GM10248 (cell line): Measurements from ENCODE around the gene HOXD9.

Source experiments
- CTCF ChIA-PET: fragments of 300-600 bp; sonication (Branson Sonifier 250); formaldehyde crosslinking; extraction: SDS; loops from one replicate; lab custom pipeline; 2021; ENCODE audit warnings: antibody characterized with exemption; lab: Yijun Ruan, JAX
- POLR2A ChIA-PET: fragments of 350-650 bp; sonication (Branson Sonifier 250); formaldehyde crosslinking; extraction: SDS; loops from one replicate; lab custom pipeline; 2020; ENCODE audit warnings: antibody characterized with exemption; lab: Yijun Ruan, JAX
- DNase-seq: peaks from one replicate; pipeline ENCODE4 v3.0.0; 2012; ENCODE audit errors: extremely low spot score
- TF ChIP-seq, protein P1 (sequence below): IDR thresholded peaks from 2 replicates; pipeline ENCODE4 v1.5.1; 2012; ENCODE audit warnings: mild to moderate bottlenecking, low read depth; ENCODE audit errors: extremely low read depth, missing control alignments, control extremely low read depth

Gene HOXD9

GRCh38 chr2:176120364-176121189, 1.9 kb upstream of the HOXD9 start:
- ChIA-PET POLR2A (no interaction called here), CTCF (interaction anchor here (0.7 to 2.2 kb wide), 9 partner anchors 9 to 1042 kb away, joined by 3 to 7 read pairs (median 3); no protein-coding TSS in a partner anchor)
- TF ChIP-seq, protein P1, sequence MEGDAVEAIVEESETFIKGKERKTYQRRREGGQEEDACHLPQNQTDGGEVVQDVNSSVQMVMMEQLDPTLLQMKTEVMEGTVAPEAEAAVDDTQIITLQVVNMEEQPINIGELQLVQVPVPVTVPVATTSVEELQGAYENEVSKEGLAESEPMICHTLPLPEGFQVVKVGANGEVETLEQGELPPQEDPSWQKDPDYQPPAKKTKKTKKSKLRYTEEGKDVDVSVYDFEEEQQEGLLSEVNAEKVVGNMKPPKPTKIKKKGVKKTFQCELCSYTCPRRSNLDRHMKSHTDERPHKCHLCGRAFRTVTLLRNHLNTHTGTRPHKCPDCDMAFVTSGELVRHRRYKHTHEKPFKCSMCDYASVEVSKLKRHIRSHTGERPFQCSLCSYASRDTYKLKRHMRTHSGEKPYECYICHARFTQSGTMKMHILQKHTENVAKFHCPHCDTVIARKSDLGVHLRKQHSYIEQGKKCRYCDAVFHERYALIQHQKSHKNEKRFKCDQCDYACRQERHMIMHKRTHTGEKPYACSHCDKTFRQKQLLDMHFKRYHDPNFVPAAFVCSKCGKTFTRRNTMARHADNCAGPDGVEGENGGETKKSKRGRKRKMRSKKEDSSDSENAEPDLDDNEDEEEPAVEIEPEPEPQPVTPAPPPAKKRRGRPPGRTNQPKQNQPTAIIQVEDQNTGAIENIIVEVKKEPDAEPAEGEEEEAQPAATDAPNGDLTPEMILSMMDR = no peak
- no peak for DNase-seq

DNA sequence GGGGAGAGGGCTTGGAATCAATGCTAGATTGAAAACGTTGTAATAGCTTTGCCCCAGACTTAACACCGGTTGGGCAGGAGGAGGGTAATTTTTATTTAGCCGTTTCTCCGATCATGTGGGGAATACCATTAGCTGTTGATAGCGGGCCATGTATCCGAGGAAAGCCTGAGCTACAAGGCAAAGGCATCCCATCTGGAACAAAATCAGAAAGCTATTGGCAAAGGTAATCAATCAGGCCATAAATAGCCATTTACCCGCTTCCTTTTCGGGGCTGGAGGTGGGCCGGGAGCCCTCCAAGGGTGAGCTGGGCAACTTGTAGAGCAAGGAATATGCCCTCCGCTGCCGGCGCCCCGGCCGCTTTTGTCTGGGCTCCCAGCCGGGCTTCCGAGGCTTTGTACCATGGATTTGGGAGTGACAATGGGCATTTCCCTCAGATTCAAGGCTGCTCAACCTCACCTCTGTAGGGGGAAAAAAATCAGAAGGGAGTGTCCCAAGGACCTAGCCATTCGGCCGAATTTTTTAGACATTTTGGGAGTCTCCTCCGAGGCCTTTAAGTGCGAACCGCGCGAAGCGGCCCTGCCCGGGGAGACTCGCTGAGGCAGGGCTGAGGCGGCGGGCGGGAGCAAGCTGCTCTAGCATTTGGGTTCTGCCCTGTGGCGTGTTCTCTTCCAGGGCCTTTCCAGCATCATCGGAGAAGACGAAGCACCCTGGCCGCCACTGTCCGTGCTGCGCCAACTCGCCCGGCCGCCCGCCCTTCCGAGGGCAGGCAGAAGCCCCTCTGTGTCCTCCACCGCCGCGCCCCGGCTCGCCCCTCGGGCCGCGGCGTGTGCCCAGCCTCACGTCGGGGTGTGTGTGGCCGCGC, 1.1 kb upstream of the HOXD9 start:
- no peak for DNase-seq
- ChIA-PET POLR2A (no interaction called here), CTCF (interaction anchor here (0.7 to 2.2 kb wide), 8 partner anchors 10 to 1042 kb away, joined by 3 to 7 read pairs (median 4); no protein-coding TSS in a partner anchor)
- TF ChIP-seq, protein P1 = no peak

DNA sequence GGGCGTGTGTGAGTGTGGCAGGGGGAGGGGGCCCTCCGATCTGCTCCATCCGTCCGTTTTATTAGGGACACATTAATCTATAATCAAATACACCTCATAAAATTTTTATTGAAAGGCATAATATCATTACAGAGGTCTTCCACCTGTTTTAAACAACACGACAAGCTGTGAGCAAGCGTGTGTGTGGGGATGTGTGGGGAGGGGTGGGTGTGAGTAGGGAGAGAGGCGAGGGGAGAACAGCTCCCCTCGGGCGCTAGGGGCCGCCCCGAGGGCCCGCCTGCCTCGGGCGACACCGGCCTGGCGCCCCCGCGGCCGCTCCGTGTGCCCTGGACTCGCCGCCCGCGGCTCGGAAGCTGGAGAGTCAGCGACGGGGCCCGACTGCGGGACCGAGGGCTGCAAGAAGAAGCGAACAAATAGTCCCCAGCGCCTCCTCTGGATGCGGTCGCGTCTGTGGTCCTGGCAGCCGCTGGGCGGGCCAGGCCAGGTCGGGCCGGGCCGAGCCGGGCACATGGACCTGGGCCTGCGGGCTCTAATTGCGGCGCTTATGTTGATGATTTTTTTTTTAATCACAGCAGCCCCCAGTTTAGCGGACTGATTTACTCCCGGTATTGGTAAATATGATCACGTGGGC, 352 bp upstream of the HOXD9 start:
- no peak for DNase-seq
- CTCF ChIA-PET = interaction anchor here (1.1 to 2.2 kb wide), 3 partner anchors 17 to 1042 kb away, joined by 3 to 7 read pairs (median 6); no protein-coding TSS in a partner anchor
- POLR2A ChIA-PET = no interaction called here

DNA sequence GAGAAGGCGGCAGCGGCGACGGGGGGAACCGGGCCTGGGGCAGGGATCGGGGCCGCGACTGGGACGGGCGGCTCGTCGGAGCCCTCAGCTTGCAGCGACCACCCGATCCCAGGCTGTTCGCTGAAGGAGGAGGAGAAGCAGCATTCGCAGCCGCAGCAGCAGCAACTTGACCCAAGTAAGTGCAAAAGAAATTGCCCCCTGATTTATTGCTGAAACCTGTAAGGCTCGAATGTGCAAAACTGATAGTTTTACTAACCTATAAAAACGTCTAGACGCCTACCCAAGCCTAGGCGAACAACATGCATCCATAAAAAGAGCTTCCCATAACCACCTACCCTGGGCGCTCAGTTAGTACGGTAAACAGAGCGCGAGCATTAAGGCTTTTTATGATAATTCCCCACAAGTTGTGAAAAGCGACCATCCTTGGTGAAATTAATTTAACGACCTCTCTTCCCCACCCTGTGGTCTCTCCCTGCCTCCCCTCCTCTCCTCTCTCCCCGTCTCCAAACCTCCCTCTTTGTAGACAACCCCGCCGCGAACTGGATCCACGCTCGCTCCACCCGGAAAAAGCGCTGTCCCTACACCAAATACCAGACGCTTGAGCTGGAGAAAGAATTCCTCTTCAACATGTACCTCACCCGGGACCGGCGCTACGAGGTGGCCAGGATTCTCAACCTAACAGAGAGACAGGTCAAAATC, 1.0 kb downstream of the HOXD9 start:
- no peak for DNase-seq
- CTCF ChIA-PET = interaction anchor here (1.0 to 1.3 kb wide), 2 partner anchors 17 to 529 kb away, joined by 3 read pairs; no protein-coding TSS in a partner anchor
- TF ChIP-seq, protein P1 = no peak
- POLR2A ChIA-PET = no interaction called here

More for the DNA sequence above, 352 bp upstream of the HOXD9 start:
- TF ChIP-seq, protein P1 = no peak

DNA sequence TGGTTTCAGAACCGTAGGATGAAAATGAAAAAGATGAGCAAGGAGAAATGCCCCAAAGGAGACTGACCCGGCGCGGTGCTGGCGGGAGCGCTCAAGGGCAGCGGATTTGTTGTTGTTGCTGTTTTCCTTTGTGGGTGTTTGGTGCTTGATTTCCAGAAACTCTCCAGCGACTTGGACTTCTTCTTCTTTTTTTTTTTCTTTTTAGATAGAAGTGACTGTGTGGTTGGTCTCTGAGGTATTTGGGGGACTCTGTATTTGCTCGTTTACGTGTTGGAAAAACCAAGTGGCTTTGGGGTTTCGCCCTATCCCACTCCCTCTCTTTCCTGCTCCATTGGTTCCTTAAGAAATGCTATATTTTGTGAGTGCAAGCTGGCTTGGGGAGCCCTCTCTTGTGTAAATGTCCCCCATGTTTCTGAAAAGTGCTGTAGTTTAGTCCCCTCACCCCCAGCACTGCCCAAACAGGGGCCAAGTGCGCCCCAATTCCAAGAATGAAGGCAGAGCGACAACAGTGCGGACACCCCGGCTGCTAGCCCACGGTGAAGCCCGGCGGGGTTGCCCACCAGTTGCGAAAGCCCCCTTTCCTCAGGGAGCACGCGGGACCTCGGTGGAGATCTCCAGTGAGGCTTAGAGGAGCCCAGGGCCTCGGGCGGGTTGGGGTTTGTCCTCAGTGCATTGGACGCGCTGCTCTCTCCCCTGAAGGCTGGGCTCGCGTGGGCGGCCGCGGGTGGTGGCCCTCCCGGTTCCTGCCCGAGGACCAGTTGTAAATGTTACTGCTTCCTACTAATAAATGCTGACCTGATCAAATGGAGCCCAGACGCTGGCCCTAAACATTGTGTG, 1.8 kb downstream of the HOXD9 start:
- TF ChIP-seq, protein P1 = no peak
- POLR2A ChIA-PET = no interaction called here
- DNase-seq = no peak
- CTCF ChIA-PET = interaction anchor here (1.0 to 4.2 kb wide), 7 partner anchors 16 to 1036 kb away, joined by 3 to 57 read pairs (median 3); no protein-coding TSS in a partner anchor
